KBM-7 (cell line): ENCODE measurements around the gene REELD1.
A peak's percentile ranks its signal among the peaks of the same experiment; 100 is the strongest.

Experiments used
- DNase-seq: peaks from one replicate; pipeline ENCODE4 v3.0.0-alpha.2; 2015
- in situ Hi-C: fragments of 300-500 bp; cut with MboI; formaldehyde crosslinking; loops from 2 replicates; pipeline ENCODE4 v1.14.3; 2020; ENCODE audit warnings: low sequenced_read_pairs, low pct_unique_long_range_greater_than_20kb, mixed read lengths

The REELD1 gene

GRCh38 chr4:146212781-146213180 is 1.6 kb upstream of the REELD1 start:
- in situ Hi-C loops, result no loop called here
- DNase-seq, result no peak

DNA sequence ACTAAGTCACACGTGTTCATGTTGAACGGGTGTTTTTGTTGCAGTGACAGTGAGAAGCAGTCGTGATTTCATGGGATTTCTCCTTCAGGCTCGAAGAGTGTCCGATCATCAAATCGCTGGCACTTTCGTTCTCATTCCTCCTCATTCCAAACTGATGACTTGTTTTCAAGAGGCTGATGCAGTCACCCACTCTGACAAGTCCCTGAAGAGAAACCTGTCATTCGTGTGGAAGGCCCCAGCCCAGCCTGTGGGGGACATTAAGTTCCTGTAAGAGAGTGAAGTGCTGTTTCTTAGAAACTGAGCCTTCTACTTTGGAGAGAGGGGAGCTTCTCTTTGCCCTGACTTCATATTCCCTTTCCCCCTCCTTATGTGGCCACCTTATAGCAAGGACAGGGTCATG is 8.0 kb downstream of the REELD1 start:
- in situ Hi-C loops, result no loop called here
- no peak for DNase-seq

- in situ Hi-C loops, result no loop called here
- DNase-seq, result no peak
Observed at GRCh38 chr4:146224326-146224966, 10.1 kb downstream of the REELD1 start.

GRCh38 chr4:146229406-146229805 is 15.1 kb downstream of the REELD1 start:
- in situ Hi-C loops, result no loop called here
- DNase-seq, result no peak

GRCh38 chr4:146232131-146232722 is 17.9 kb downstream of the REELD1 start:
- in situ Hi-C loops, result no loop called here
- no peak for DNase-seq

- DNase-seq, result no peak
Observed at GRCh38 chr4:146235654-146236177, 21.4 kb downstream of the REELD1 start.

DNA sequence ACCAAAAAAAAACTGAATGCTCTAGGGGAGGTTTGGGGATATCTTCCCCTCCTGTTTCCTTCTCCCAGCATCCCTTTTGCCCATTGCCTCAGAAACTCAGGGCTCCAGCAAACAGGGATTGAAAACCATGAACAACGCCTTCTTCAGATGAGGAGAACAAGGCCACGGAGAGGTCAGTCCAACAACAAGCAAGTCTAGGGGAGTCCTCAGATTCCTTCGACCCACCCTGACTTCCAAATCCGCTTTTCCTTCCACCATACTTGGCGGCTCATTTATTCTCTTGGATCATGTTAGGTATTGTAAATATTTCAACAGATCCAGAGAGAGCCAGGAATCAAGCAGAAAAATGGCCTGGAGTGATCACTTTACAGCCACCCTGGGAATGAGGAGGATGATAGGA is 21.9 kb downstream of the REELD1 start:
- DNase-seq, result no peak
- in situ Hi-C loops, result no loop called here

More at GRCh38 chr4:146235654-146236177, 21.4 kb downstream of the REELD1 start:
- in situ Hi-C loops, result no loop called here

- in situ Hi-C loops, result no loop called here
- no peak for DNase-seq
Observed at GRCh38 chr4:146237092-146237491, 22.8 kb downstream of the REELD1 start.

DNA sequence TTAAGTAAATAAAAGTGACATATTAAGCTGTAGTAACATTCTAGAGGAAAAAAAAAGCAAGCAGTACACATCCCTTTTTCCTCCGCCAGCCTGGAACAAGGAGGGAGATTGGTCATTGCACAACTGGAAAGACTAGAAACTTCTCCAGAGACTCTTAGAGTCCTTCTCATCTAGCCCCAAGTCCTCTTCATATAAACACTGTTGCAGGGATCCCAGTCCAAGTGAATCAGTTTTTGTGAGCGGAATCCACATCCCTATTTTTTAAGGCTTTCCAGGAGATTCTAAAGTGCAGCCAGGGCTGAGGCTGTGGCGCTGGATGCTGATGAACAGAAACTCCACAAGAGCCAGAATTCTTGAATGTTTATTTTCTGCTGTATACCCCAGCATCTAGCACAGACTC is 23.8 kb downstream of the REELD1 start:
- no peak for DNase-seq
- in situ Hi-C loops, result no loop called here

GRCh38 chr4:146243141-146243882 is 29.0 kb downstream of the REELD1 start:
- DNase-seq, result peak; percentile 76
- in situ Hi-C loops, result no loop called here

DNA sequence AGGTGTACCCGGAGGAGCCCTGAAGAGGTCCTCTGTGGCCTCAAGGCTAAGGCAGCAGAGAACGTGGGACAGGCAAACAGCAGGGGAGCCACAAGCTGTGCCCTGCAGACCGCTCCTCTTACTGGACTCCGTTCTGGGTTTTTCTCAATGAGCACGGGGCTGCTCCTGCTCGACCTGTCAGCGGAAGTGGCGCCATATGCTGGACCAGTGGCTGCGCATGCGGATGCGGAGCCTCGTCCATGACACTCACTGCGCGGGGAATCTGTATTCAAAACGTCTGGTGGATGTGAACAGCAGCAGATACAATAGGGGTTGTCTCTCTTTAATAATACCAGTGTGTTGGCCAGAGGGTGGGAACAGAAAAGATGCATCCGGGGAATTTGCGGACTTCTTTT is 29.5 kb downstream of the REELD1 start:
- in situ Hi-C loops, result no loop called here
- no peak for DNase-seq

DNA sequence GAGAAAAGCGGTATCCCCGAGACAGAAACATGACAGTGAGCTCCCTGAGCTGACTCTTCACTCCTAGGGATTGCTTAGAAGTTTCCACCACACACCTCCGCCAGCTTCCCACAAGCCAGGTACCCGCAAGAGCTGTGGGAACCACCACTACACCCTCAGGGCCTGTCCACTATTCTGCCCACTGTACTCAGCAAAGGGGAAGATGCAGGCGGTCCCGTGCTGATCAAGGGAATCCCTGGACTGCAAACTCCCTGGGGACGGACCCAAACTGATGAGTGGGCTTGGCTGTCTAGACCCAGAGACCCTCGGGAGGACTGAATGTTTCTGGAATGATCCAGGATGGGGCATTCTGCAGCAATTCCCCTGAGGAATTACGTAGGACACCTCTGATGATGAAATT is 30.2 kb downstream of the REELD1 start:
- DNase-seq, result no peak
- in situ Hi-C loops, result no loop called here

DNA sequence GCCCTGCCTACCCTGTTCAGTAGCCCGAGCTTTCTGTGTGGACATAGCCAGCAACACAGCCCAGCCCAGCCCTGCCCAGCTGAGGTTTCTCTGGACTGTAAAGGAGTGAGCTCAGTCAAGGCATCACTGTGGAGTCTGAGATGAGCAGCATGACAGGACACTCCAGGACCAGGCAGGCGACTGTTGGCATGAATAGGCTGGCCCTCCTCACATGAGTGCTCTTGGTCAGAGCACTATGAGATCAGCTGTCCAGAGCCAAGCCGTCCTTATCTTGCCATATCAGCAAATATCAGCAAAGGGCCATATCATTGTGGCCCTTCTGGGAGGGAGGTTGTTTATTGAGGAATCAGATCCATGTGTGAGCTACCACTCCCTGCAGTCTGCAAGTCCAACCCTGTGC is 30.9 kb downstream of the REELD1 start:
- in situ Hi-C loops, result no loop called here
- no peak for DNase-seq

- in situ Hi-C loops, result no loop called here
- DNase-seq, result no peak
Observed at GRCh38 chr4:146245850-146246249, 31.5 kb downstream of the REELD1 start.

GRCh38 chr4:146246381-146246780 is 32.0 kb downstream of the REELD1 start:
- in situ Hi-C loops, result no loop called here

GRCh38 chr4:146247356-146247755 is 33.0 kb downstream of the REELD1 start:
- no peak for DNase-seq
- in situ Hi-C loops, result no loop called here

More at GRCh38 chr4:146246381-146246780, 32.0 kb downstream of the REELD1 start:
- no peak for DNase-seq

- no peak for DNase-seq
- in situ Hi-C loops, result no loop called here
Observed at GRCh38 chr4:146252969-146253611, 38.8 kb downstream of the REELD1 start.

GRCh38 chr4:146255463-146255862 is 41.1 kb downstream of the REELD1 start:
- no peak for DNase-seq
- in situ Hi-C loops, result no loop called here

DNA sequence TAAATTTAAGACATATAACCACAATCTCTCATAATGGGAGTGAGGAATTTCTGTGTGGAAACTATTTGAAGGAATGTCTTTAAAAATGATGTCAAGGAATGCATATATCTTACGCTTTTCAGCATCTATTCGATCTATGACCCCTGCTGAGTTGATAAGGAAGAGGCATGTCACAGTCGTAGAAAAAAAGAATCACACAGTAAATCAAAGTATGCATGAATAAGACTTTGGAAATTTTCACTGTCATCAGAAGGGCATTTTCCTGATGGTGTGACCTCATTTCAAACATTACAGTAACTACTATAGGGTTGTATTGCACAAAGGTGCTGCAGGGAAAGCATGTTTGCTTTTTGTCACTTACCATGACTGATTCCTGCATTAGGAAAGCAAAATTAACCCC is 41.5 kb downstream of the REELD1 start:
- DNase-seq, result no peak
- in situ Hi-C loops, result no loop called here

DNA sequence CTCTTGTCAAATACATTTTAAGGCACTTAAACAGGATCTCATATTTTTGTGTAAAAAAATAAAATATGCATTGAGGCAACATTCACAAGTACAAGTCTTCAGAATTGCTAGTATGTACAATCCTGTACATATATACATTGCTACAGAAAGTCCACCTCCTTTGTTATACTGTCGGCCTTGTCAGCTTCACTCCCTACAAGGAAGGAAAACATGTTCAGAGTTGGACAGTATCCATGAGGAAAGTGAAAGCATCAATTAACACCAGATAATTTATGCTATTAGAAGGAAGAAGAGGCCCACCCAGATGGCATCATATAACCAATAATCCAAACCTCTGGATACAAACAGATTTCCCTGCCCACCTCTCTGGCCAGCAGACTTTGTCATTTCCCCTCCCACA is 42.0 kb downstream of the REELD1 start:
- in situ Hi-C loops, result no loop called here
- DNase-seq, result no peak
